ENCODE measurements around the gene B4GALNT4.
"Not testable (repeated sequence)": the region's sequence is repeated elsewhere in the genome, so short reads cannot be mapped to it uniquely, and the experiment has no call there.

B4GALNT4 gene

GRCh38 chr11:424766-425165 lies 55.5 kb downstream of the B4GALNT4 start:
- not testable (repeated sequence) for DNase-seq

- no peak for DNase-seq
Measured at GRCh38 chr11:425301-425700, 56.0 kb downstream of the B4GALNT4 start.

- no peak for DNase-seq
Measured at GRCh38 chr11:426851-427250, 57.6 kb downstream of the B4GALNT4 start.

DNA sequence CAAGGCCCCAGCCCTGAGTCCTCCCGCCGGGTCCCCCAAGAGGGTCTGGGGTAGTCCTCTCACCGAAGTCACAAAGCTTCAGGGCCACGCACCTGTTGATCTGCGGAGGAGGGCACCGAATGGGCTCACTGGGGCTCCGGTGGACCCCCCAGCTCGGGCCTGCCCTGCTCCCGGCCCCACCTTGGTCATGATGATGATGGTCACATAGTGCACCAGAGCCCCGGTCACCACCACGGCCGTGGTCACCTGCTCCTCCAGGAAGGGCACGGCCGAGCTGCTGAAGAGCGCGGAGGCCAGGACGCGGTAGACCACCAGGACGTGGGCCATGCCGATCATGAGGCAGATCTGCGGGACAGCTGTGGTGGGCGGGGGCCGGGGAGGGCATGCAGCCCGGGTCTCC lies 59.0 kb downstream of the B4GALNT4 start:
- no peak for DNase-seq

DNA sequence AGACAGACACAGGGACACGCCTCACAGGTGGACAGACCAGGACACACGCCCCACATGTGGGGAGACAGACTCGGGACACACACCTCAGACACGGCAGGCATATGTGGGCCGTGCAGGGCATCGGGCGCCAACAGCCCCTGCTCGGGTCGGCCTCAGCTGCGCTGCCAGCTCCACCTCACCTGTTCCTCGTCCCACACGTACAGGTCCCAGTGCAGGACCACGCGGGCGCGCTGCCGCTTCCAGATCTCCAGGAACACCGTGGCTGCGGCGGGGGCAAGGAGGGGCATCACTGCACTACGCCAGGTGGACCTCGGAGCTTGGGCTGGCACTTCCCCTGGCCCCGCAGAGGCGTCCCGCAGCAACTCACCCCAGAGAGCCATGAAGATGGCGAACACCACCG lies 60.1 kb downstream of the B4GALNT4 start:
- DNase-seq = no peak

GRCh38 chr11:429931-430456 lies 60.7 kb downstream of the B4GALNT4 start:
- DNase-seq = peak; percentile 61
